ENCODE results near the gene FAM149A. TPM values are rescaled to one million over a fixed set of nuclear protein-coding genes. Genes with fewer than 3 reads are reported as not detected.

FAM149A gene
- total RNA-seq (ENCODE audit: low replicate concordance) = 10.8 and 15.6 TPM in 2 replicates

GRCh38 chr4:186104114-186104889 lies at the start of gene FAM149A:
FAM149A (plus strand) TSS chr4:186104704.
- TF ChIP-seq CTCF (IDR thresholded peaks at IDR 0.05; ENCODE audit: insufficient read depth, low read length) = no peak
- DNase-seq (ENCODE audit: low read depth) = no peak
- H3K4me3 ChIP-seq (ENCODE audit: low read depth, low read length) = peak within 1 kb of the TSS; percentile 28

GRCh38 chr4:186058253-186058979 lies 46.1 kb upstream of the FAM149A start:
- no peak for TF ChIP-seq CTCF (IDR thresholded peaks at IDR 0.05; ENCODE audit: insufficient read depth, low read length)
- no peak for DNase-seq (ENCODE audit: low read depth)
- no peak overlapping the region for H3K4me3 ChIP-seq (ENCODE audit: low read depth, low read length)

GRCh38 chr4:186058980-186059316 lies 45.6 kb upstream of the FAM149A start:
- DNase-seq (ENCODE audit: low read depth) = no peak
- no peak for TF ChIP-seq CTCF (IDR thresholded peaks at IDR 0.05; ENCODE audit: insufficient read depth, low read length)
- no peak overlapping the region for H3K4me3 ChIP-seq (ENCODE audit: low read depth, low read length)

GRCh38 chr4:186061921-186062320 lies 42.6 kb upstream of the FAM149A start:
- H3K4me3 ChIP-seq (ENCODE audit: low read depth, low read length) = no peak overlapping the region
- no peak for DNase-seq (ENCODE audit: low read depth)
- TF ChIP-seq CTCF (IDR thresholded peaks at IDR 0.05; ENCODE audit: insufficient read depth, low read length) = no peak

- TF ChIP-seq CTCF (IDR thresholded peaks at IDR 0.05; ENCODE audit: insufficient read depth, low read length) = peak; percentile 62
- peak; percentile 63 for DNase-seq (ENCODE audit: low read depth)
- peak overlapping the region; percentile 15 for H3K4me3 ChIP-seq (ENCODE audit: low read depth, low read length)
Measured at GRCh38 chr4:186067757-186068385, 36.6 kb upstream of the FAM149A start.

GRCh38 chr4:186068581-186069348 lies 35.7 kb upstream of the FAM149A start, which contains the start of gene TLR3:
TLR3 (plus strand) TSS chr4:186069156; CDS start chr4:186076620, 7,464 bp downstream.
- peak; percentile 45 for DNase-seq (ENCODE audit: low read depth)
- H3K4me3 ChIP-seq (ENCODE audit: low read depth, low read length) = peak within 1 kb of the TSS; percentile 64
- TF ChIP-seq CTCF (IDR thresholded peaks at IDR 0.05; ENCODE audit: insufficient read depth, low read length) = no peak

All from fibroblast of the aortic adventitia (primary cell).